H1 (cell line): ENCODE data around the gene UNC93A. TPM values are rescaled to one million over a fixed set of nuclear protein-coding genes. Genes with fewer than 3 reads are reported as not detected.

Source experiments
- CTCF ChIA-PET: fragments of 300-600 bp; sonication (Branson Sonifier 250); formaldehyde crosslinking; loops from one replicate; lab custom pipeline; 2021; ENCODE audit not compliant: partially characterized antibody; lab: Charles Lee
- POLR2A ChIA-PET: fragments of 300-600 bp; sonication (Branson Sonifier 250); formaldehyde crosslinking; loops from one replicate; lab custom pipeline; 2021; ENCODE audit warnings: inconsistent platforms; ENCODE audit not compliant: partially characterized antibody; lab: Charles Lee
- DNase-seq, 2 experiments: peaks; one replicate each; pipeline versions ENCODE4 v3.0.0 to v3.0.0-alpha.2; 2010 to 2022; ENCODE audit warnings: low spot score in 2 of 2, low read depth in 1 of 2, mixed read lengths in 1 of 2
- FAIRE-seq: peaks from 2 replicates; lab custom pipeline; 2011; peaks lifted over from hg19 to GRCh38; lab: Jason Lieb, UNC
- H2AFZ ChIP-seq: 2 replicates; pipeline ENCODE4 v1.8.1; 2012; ENCODE audit warnings: low read length, inconsistent platforms
- H2AK5ac ChIP-seq: 2 replicates; pipeline ENCODE4 v1.6.1; 2013; ENCODE audit warnings: low read depth, low read length
- H2BK120ac ChIP-seq: replicated peaks from 2 replicates; pipeline ENCODE3; 2013; ENCODE audit warnings: low read depth, low read length, inconsistent platforms
- H2BK12ac ChIP-seq: 2 replicates; pipeline ENCODE4 v1.6.1; 2013; ENCODE audit warnings: low read depth, low read length
- H2BK15ac ChIP-seq: 2 replicates; pipeline ENCODE4 v1.6.1; 2013; ENCODE audit warnings: low read length
- H2BK20ac ChIP-seq: 2 replicates; pipeline ENCODE4 v1.6.1; 2013; ENCODE audit warnings: low read length
- H2BK5ac ChIP-seq: 2 replicates; pipeline ENCODE4 v1.6.1; 2013; ENCODE audit warnings: low read depth, low read length
- H3K14ac ChIP-seq: 2 replicates; pipeline ENCODE4 v1.6.1; 2013; ENCODE audit warnings: inconsistent platforms; ENCODE audit not compliant: insufficient read length
- H3K18ac ChIP-seq: 2 replicates; pipeline ENCODE4 v1.6.1; 2013; ENCODE audit warnings: low read length; ENCODE audit errors: extremely low read depth
- H3K23ac ChIP-seq: 2 replicates; pipeline ENCODE4 v1.6.1; 2013; ENCODE audit warnings: inconsistent platforms; ENCODE audit not compliant: insufficient read length
- H3K23me2 ChIP-seq: 2 replicates; pipeline ENCODE4 v1.6.1; 2013; ENCODE audit warnings: low read depth, low read length
- H3K27ac ChIP-seq: 2 replicates; pipeline ENCODE4 v1.6.1; 2011; ENCODE audit warnings: low read depth, low read length, inconsistent platforms
- H3K27me3 ChIP-seq, 4 experiments: replicated peaks in 1 of 4; 1 replicate in 1 of 4; 2 replicates in 3 of 4; pipeline versions ENCODE4 v1.6.1 to v1.8.1; 2011 to 2013; ENCODE audit warnings: low read length in 3 of 4, mild to moderate bottlenecking in 3 of 4, inconsistent platforms in 2 of 4, mixed read lengths in 2 of 4, moderate library complexity in 1 of 4; ENCODE audit not compliant: control insufficient read depth in 3 of 4, insufficient read depth in 3 of 4; ENCODE audit errors: extremely low read depth in 1 of 4
- H3K36me3 ChIP-seq, 4 experiments: 2 replicates each; pipeline versions ENCODE4 v1.6.1 to v1.8.1; 2011 to 2013; ENCODE audit warnings: mild to moderate bottlenecking in 4 of 4, low read length in 3 of 4, moderate library complexity in 2 of 4, control low read depth in 1 of 4, inconsistent platforms in 1 of 4; ENCODE audit not compliant: insufficient read depth in 4 of 4, control insufficient read depth in 2 of 4
- H3K4ac ChIP-seq: replicated peaks from 2 replicates; pipeline ENCODE3; 2013; ENCODE audit warnings: low read length, low read depth, mixed read lengths, inconsistent platforms; ENCODE audit not compliant: insufficient read length
- H3K4me1 ChIP-seq, 4 experiments: replicated peaks in 1 of 4; 1 replicate in 1 of 4; 2 replicates in 3 of 4; pipeline versions ENCODE4 v1.6.1 to v1.8.1; 2011 to 2013; ENCODE audit warnings: low read length in 3 of 4, inconsistent platforms in 2 of 4, mixed read lengths in 1 of 4; ENCODE audit not compliant: insufficient read depth in 4 of 4, control insufficient read depth in 3 of 4
- H3K4me2 ChIP-seq, 2 experiments: 2 replicates each; pipeline versions ENCODE4 v1.6.1 to v1.8.1; 2011 to 2013; ENCODE audit warnings: low read depth in 2 of 2, low read length in 2 of 2, control low read depth in 1 of 2, inconsistent platforms in 1 of 2, mild to moderate bottlenecking in 1 of 2; ENCODE audit not compliant: insufficient read depth in 1 of 2
- H3K4me3 ChIP-seq, 4 experiments: fragments of 200-600, 300-600 bp in 1 of 4; sonication (generic), shearing (Covaris generic), sonication (Bioruptor Twin) in 1 of 4; 2 replicates each; pipeline versions ENCODE4 v1.5.1 to v1.8.1; 2011 to 2016; ENCODE audit warnings: low read length in 4 of 4, low read depth in 3 of 4, control low read depth in 2 of 4, inconsistent platforms in 2 of 4, mild to moderate bottlenecking in 2 of 4, mixed read lengths in 1 of 4, moderate library complexity in 1 of 4; ENCODE audit not compliant: insufficient read depth in 2 of 4; ENCODE audit errors: extremely low read depth in 1 of 4
- H3K56ac ChIP-seq: replicated peaks from 2 replicates; pipeline ENCODE3; 2013; ENCODE audit warnings: low read depth, mild to moderate bottlenecking, mixed read lengths, low read length, inconsistent platforms; ENCODE audit not compliant: insufficient read length
- H3K79me1 ChIP-seq: 2 replicates; pipeline ENCODE4 v1.6.1; 2013; ENCODE audit warnings: low read depth, low read length, control low read depth
- H3K79me2 ChIP-seq, 2 experiments: 2 replicates each; pipeline versions ENCODE4 v1.6.1 to v1.8.1; 2012 to 2013; ENCODE audit warnings: low read length in 2 of 2, mild to moderate bottlenecking in 2 of 2, inconsistent platforms in 1 of 2; ENCODE audit not compliant: insufficient read depth in 2 of 2, control insufficient read depth in 1 of 2
- H3K9ac ChIP-seq, 4 experiments: replicated peaks in 1 of 4; 1 replicate in 1 of 4; 2 replicates in 3 of 4; pipeline versions ENCODE4 v1.6.1 to v1.8.1; 2011 to 2013; ENCODE audit warnings: low read depth in 3 of 4, low read length in 3 of 4, control low read depth in 2 of 4, mild to moderate bottlenecking in 2 of 4, moderate library complexity in 2 of 4, inconsistent platforms in 1 of 4; ENCODE audit errors: extremely low read depth in 1 of 4
- H3K9me3 ChIP-seq, 2 experiments: 2 replicates each; pipeline versions ENCODE4 v1.6.1 to v1.8.1; 2012 to 2013; ENCODE audit warnings: mild to moderate bottlenecking in 2 of 2, moderate library complexity in 2 of 2, control low read depth in 1 of 2, inconsistent platforms in 1 of 2, low read depth in 1 of 2, low read length in 1 of 2, mixed read lengths in 1 of 2; ENCODE audit not compliant: insufficient read depth in 2 of 2
- H4K20me1 ChIP-seq, 2 experiments: replicated peaks in 1 of 2; 2 replicates each; pipeline versions ENCODE3 to v1.8.1; 2011 to 2013; ENCODE audit warnings: inconsistent platforms in 2 of 2, low read length in 2 of 2, mild to moderate bottlenecking in 1 of 2; ENCODE audit not compliant: insufficient read depth in 2 of 2, control insufficient read depth in 1 of 2
- H4K5ac ChIP-seq: 2 replicates; pipeline ENCODE4 v1.6.1; 2013; ENCODE audit warnings: low read length, low read depth, mixed read lengths, inconsistent platforms; ENCODE audit not compliant: insufficient read length
- H4K8ac ChIP-seq: 2 replicates; pipeline ENCODE4 v1.8.0; 2013; ENCODE audit warnings: mild to moderate bottlenecking, moderate library complexity, low read length, inconsistent platforms; ENCODE audit not compliant: insufficient read depth; ENCODE audit errors: extremely low read depth
- H4K91ac ChIP-seq: replicated peaks from 2 replicates; pipeline ENCODE3; 2013; ENCODE audit warnings: low read length, mixed read lengths, inconsistent platforms; ENCODE audit not compliant: insufficient read length
- BCL11A ChIP-seq, 2 experiments: IDR thresholded peaks; one replicate each; pipeline ENCODE4 v1.6.1; 2011; ENCODE audit warnings: low read depth in 2 of 2, low read length in 2 of 2, mild to moderate bottlenecking in 2 of 2
- EZH2 ChIP-seq: fragments of 200-600 bp; sonication (generic); IDR thresholded peaks from 2 replicates; pipeline ENCODE4 v1.7.1; 2012; ENCODE audit warnings: low read depth, mild to moderate bottlenecking, moderate library complexity, low read length, inconsistent platforms; ENCODE audit not compliant: severe bottlenecking
- HDAC2 ChIP-seq, 2 experiments: fragments of 300-600 bp in 1 of 2; sonication (generic) in 1 of 2; IDR thresholded peaks; 2 replicates each; pipeline ENCODE4 v1.6.1; 2011 to 2012; ENCODE audit warnings: low read depth in 2 of 2, low read length in 2 of 2, mild to moderate bottlenecking in 2 of 2, moderate library complexity in 2 of 2, borderline replicate concordance in 1 of 2, inconsistent platforms in 1 of 2
- JUND ChIP-seq: IDR thresholded peaks from 2 replicates; pipeline ENCODE4 v1.6.1; 2011; ENCODE audit warnings: mild to moderate bottlenecking, improper control_type of control experiment, low read length
- KDM4A ChIP-seq: IDR thresholded peaks from one replicate; pipeline ENCODE4 v1.7.1; 2012; ENCODE audit warnings: low read depth, mild to moderate bottlenecking, moderate library complexity, low read length, inconsistent platforms; ENCODE audit not compliant: severe bottlenecking
- KDM5A ChIP-seq: fragments of 200-600 bp; IDR thresholded peaks from 2 replicates; pipeline ENCODE4 v1.7.1; 2012; ENCODE audit warnings: mild to moderate bottlenecking, low read length, inconsistent platforms, mixed read lengths
- RFX5 ChIP-seq: IDR thresholded peaks from 2 replicates; pipeline ENCODE4 v1.6.1; 2011; ENCODE audit warnings: low read depth, low read length, improper control_type of control experiment, borderline replicate concordance
- SIX5 ChIP-seq: IDR thresholded peaks from 2 replicates; pipeline ENCODE4 v1.6.1; 2011; ENCODE audit warnings: mild to moderate bottlenecking, low read depth, low read length
- SRF ChIP-seq: IDR thresholded peaks from 2 replicates; pipeline ENCODE4 v1.6.1; 2011; ENCODE audit warnings: mild to moderate bottlenecking, low read depth, low read length, moderate library complexity
- TAF1 ChIP-seq: IDR thresholded peaks from 2 replicates; pipeline ENCODE4 v1.6.1; 2011; ENCODE audit warnings: mild to moderate bottlenecking, low read depth, low read length
- TAF7 ChIP-seq: optimal IDR thresholded peaks from 2 replicates; pipeline ENCODE3; 2011; ENCODE audit warnings: low read depth, mild to moderate bottlenecking, inconsistent platforms, low read length, moderate library complexity, borderline replicate concordance
- TCF12 ChIP-seq: IDR thresholded peaks from 2 replicates; pipeline ENCODE4 v1.6.1; 2011; ENCODE audit warnings: low read depth, mild to moderate bottlenecking, low read length
- polyA plus RNA-seq, 7 experiments: library from polyadenylated mRNA; depleted of rRNA in 3 of 7; stranded (reverse) in 5 of 7; unstranded in 2 of 7; fragments of >200 nt in 5 of 7; fragments of 200-250 nt in 2 of 7; gene quantifications; 1 replicate in 5 of 7; 2 replicates in 1 of 7; 4 replicates in 1 of 7; pipeline versions ENCODE4 v1.2.1 to v1.2.3, GENCODE V29; 2011 to 2013; ENCODE audit warnings: missing spikeins in 2 of 7, mixed read lengths in 2 of 7
- total RNA-seq: library from RNA; stranded (reverse); fragmentation: NEBNext Ultra II Directional; extraction: Animal tissue kit (Norgen Biotek cat#: 25700); gene quantifications from 2 replicates; pipeline ENCODE4 v1.2.1, GENCODE V29; 2021

The UNC93A gene
- total and polyA plus RNA-seq, 2 of the 8 experiments (the other 6 are each of a cell fraction or from before 2014, with no cell fraction given) = 0.39 TPM; not detected in 1

GRCh38 chr6:167282165-167282564 lies 8.9 kb upstream of the UNC93A start:
- Histone ChIP-seq H4K8ac (no peak overlapping the region), H3K36me3 (no peaks in the 10 kb centered on the region), H2BK20ac (0 out of 2 replicates have a peak overlapping the region, but pooled peaks have one; percentile 13), H3K27ac (no peak overlapping the region), H4K20me1 (no peaks in the 10 kb centered on the region), H2BK120ac (peak overlapping the region; percentile 59), H3K9ac (no peak overlapping the region), H2BK5ac (peak overlapping the region; percentile 50; the same call in 1 of the 2 replicates), H2BK12ac (peak overlapping the region; percentile 88; the same call in 1 of the 2 replicates), H2BK15ac (0 out of 2 replicates have a peak overlapping the region, but pooled peaks have one; percentile 9), H2AK5ac (no peak overlapping the region; the same call in 1 of the 2 replicates), H2AFZ (no peak overlapping the region), H3K79me2 (no peaks in the 10 kb centered on the region), H4K5ac (no peak overlapping the region), H3K9me3 (no peaks in the 10 kb centered on the region; a peak in 1 of 4 replicates), H3K23ac (no peak overlapping the region), H3K56ac (no peak overlapping the region), H3K23me2 (no peaks in the 10 kb centered on the region), H3K27me3 (no peaks in the 10 kb centered on the region; a peak in 2 of 7 replicates), H4K91ac (peak overlapping the region; percentile 20), H3K79me1 (no peaks in the 10 kb centered on the region), H3K4me2 (no peak overlapping the region; a peak in 1 of 4 replicates), H3K4me3 (no peak overlapping the region), H3K14ac (no peak overlapping the region), H3K18ac (no peak overlapping the region; the same call in 1 of the 2 replicates), H3K4me1 (peaks cover 8 to 24% (median 17%) of the 10 kb centered on the region in 4 experiments), H3K4ac (no peak overlapping the region)
- FAIRE-seq (no peak), DNase-seq (no peak)
- ChIA-PET CTCF (interaction anchor here (0.9 to 2.9 kb wide), 3 partner anchors 11 to 62 kb away, joined by 3 to 7 read pairs (median 3); no protein-coding TSS in a partner anchor), POLR2A (interaction anchor here (1.2 kb wide), 1 partner anchor 27 kb away, joined by 3 read pairs; no protein-coding TSS in a partner anchor)
- TF ChIP-seq SIX5 (no peak), HDAC2 (IDR thresholded peaks at IDR 0.05; ENCODE audit: borderline replicate concordance in 1 of 2, low read depth in 2 of 2, low read length in 2 of 2) (no peak), TAF1 (no peak), EZH2 (no peak), TCF12 (no peak), KDM4A (no peak), RFX5 (no peak), SRF (no peak), BCL11A (IDR thresholded peaks at IDR 0.05; ENCODE audit: low read depth in 2 of 2, low read length in 2 of 2) (no peak), KDM5A (no peak), TAF7 (no peak), JUND (no peak)
